GM12878 (cell line): ENCODE results near the gene SCARF2.

Experiments used
- ATF2 ChIP-seq: IDR thresholded peaks from 2 replicates; pipeline ENCODE4 v1.6.1; 2012; ENCODE audit warnings: low read length, inconsistent platforms
- ATF7 ChIP-seq: fragments of 450-650 bp; IDR thresholded peaks from 2 replicates; pipeline ENCODE4 v1.6.1; 2016; ENCODE audit warnings: low read depth, mild to moderate bottlenecking
- CTCF ChIP-seq, 3 experiments: IDR thresholded peaks in 2 of 3; conservative IDR thresholded peaks in 1 of 3; 2 replicates each; pipeline ENCODE4 v1.5.1; 2011; ENCODE audit warnings: low read depth in 3 of 3, low read length in 3 of 3, mild to moderate bottlenecking in 3 of 3, control low read depth in 2 of 3, moderate library complexity in 2 of 3, inconsistent platforms in 1 of 3, mixed read lengths in 1 of 3; ENCODE audit not compliant: control insufficient read depth in 2 of 3, insufficient read depth in 1 of 3; ENCODE audit errors: extremely low read depth in 1 of 3
- POLR2A ChIP-seq: IDR thresholded peaks from 2 replicates; pipeline ENCODE4 v1.6.1; 2011; ENCODE audit warnings: low read depth, mild to moderate bottlenecking, low read length

GRCh38 chr22:20386972-20387371, 50.7 kb downstream of the SCARF2 start:
- TF ChIP-seq CTCF (IDR thresholded peaks at IDR 0.05 in 2 of 3, conservative IDR thresholded peaks at IDR 0.05 in 1 of 3; ENCODE audit: control insufficient read depth in 2 of 3, extremely low read depth in 1 of 3, insufficient read depth in 1 of 3, low read depth in 3 of 3, low read length in 3 of 3) (no peak), ATF7 (no peak), POLR2A (no peak), ATF2 (no peak)
